Mesothelial cell of epicardium (in vitro differentiated cells): ENCODE results near the gene LEPR. TPM values are rescaled to one million over a fixed set of nuclear protein-coding genes. Genes with fewer than 3 reads are reported as not detected.

Experiments used
- DNase-seq, 2 experiments: peaks; one replicate each; pipeline ENCODE4 v3.0.0; 2021; ENCODE audit warnings: low spot score in 2 of 2; ENCODE audit not compliant: unreplicated experiment in 2 of 2
- H3K27ac Mint-ChIP-seq: 2 replicates; pipeline ENCODE4 v1.8.0; 2021; ENCODE audit warnings: mixed read lengths
- H3K27me3 Mint-ChIP-seq: 2 replicates; pipeline ENCODE4 v1.8.0; 2021; ENCODE audit warnings: low read depth, mixed read lengths
- H3K36me3 Mint-ChIP-seq: 2 replicates; pipeline ENCODE4 v1.8.0; 2021; ENCODE audit warnings: mixed read lengths
- H3K4me1 Mint-ChIP-seq: 2 replicates; pipeline ENCODE4 v1.8.0; 2021; ENCODE audit warnings: mixed read lengths
- H3K4me3 Mint-ChIP-seq: 2 replicates; pipeline ENCODE4 v1.8.0; 2021; ENCODE audit warnings: mild to moderate bottlenecking, moderate library complexity, mixed read lengths
- H3K9me3 Mint-ChIP-seq: 2 replicates; pipeline ENCODE4 v1.8.0; 2021; ENCODE audit warnings: mixed read lengths
- CTCF ChIP-seq: fragments of 200-600 bp; sonication (generic); IDR thresholded peaks from one replicate; pipeline ENCODE4 v1.5.0; 2021; ENCODE audit warnings: antibody characterized with exemption; ENCODE audit not compliant: unreplicated experiment
- total RNA-seq: library from RNA; stranded (reverse); gene quantifications from 3 replicates; pipeline ENCODE4 v1.2.1, GENCODE V29; 2021

Gene LEPR
- total RNA-seq, 1 donor from 2014 or later: 5.0 TPM

- Mint-ChIP-seq H3K36me3 (peaks cover 22% of the 10 kb centered on the region), H3K4me3 (no peak overlapping the region), H3K27me3 (no peaks in the 10 kb centered on the region), H3K9me3 (no peaks in the 10 kb centered on the region), H3K4me1 (peaks cover 17% of the 10 kb centered on the region), H3K27ac (no peak overlapping the region)
- TF ChIP-seq CTCF: peak; percentile 67
- DNase-seq: no peak
Measured at GRCh38 chr1:65431111-65431705, 10.7 kb downstream of the LEPR start.

GRCh38 chr1:65432918-65433317 is 12.4 kb downstream of the LEPR start:
- Mint-ChIP-seq H3K4me1 (peaks cover 23% of the 10 kb centered on the region), H3K27ac (no peak overlapping the region), H3K9me3 (no peaks in the 10 kb centered on the region), H3K27me3 (no peaks in the 10 kb centered on the region), H3K4me3 (no peak overlapping the region), H3K36me3 (peaks cover 20% of the 10 kb centered on the region)
- TF ChIP-seq CTCF: no peak
- DNase-seq: no peak

- Mint-ChIP-seq H3K4me1 (peaks cover 23% of the 10 kb centered on the region), H3K4me3 (no peak overlapping the region), H3K36me3 (peaks cover 14% of the 10 kb centered on the region), H3K27ac (peak overlapping the region; percentile 27), H3K9me3 (no peaks in the 10 kb centered on the region), H3K27me3 (no peaks in the 10 kb centered on the region)
- no peak for TF ChIP-seq CTCF
- DNase-seq: no peak
Measured at GRCh38 chr1:65434255-65434654, 13.8 kb downstream of the LEPR start.

- H3K9me3 Mint-ChIP-seq: no peaks in the 10 kb centered on the region
- peaks cover 14% of the 10 kb centered on the region for H3K36me3 Mint-ChIP-seq
- no peaks in the 10 kb centered on the region for H3K27me3 Mint-ChIP-seq
- peak overlapping the region; percentile 83 for H3K27ac Mint-ChIP-seq
- H3K4me3 Mint-ChIP-seq: no peak overlapping the region
- TF ChIP-seq CTCF: no peak
- no peak for DNase-seq
- peaks cover 23% of the 10 kb centered on the region for H3K4me1 Mint-ChIP-seq
Measured at GRCh38 chr1:65434760-65435159, 14.3 kb downstream of the LEPR start.

- no peaks in the 10 kb centered on the region for H3K9me3 Mint-ChIP-seq
- no peak for DNase-seq
- H3K4me1 Mint-ChIP-seq: peaks cover 31% of the 10 kb centered on the region
- H3K27ac Mint-ChIP-seq: peak overlapping the region; percentile 75
- H3K4me3 Mint-ChIP-seq: no peak overlapping the region
- no peaks in the 10 kb centered on the region for H3K27me3 Mint-ChIP-seq
- no peak for TF ChIP-seq CTCF
- peaks cover 11% of the 10 kb centered on the region for H3K36me3 Mint-ChIP-seq
Measured at GRCh38 chr1:65435987-65436386, 15.5 kb downstream of the LEPR start.

- H3K4me3 Mint-ChIP-seq: no peak overlapping the region
- peaks cover 36% of the 10 kb centered on the region for H3K4me1 Mint-ChIP-seq
- TF ChIP-seq CTCF: no peak
- no peak for DNase-seq
- no peaks in the 10 kb centered on the region for H3K27me3 Mint-ChIP-seq
- peaks cover 11% of the 10 kb centered on the region for H3K36me3 Mint-ChIP-seq
- H3K9me3 Mint-ChIP-seq: peaks cover 4% of the 10 kb centered on the region
- H3K27ac Mint-ChIP-seq: no peak overlapping the region
Measured at GRCh38 chr1:65437616-65438015, 17.1 kb downstream of the LEPR start.
